GM12878 (cell line): Measurements from ENCODE around the gene PTPRJ. TPM values are rescaled to one million over a fixed set of nuclear protein-coding genes. Genes with fewer than 3 reads are reported as not detected.

Experiments
- ATAC-seq: fragments of 200-7000 bp; cut with Tn5 transposase; 3 replicates; pipeline ENCODE4 v1.9.1; 2020; ENCODE audit warnings: mild to moderate bottlenecking, moderate library complexity
- BruUV-seq: library from RNA; stranded (reverse); fragments of 400-500 nt; replicated peaks from 2 replicates; lab custom pipeline; 2021; lab: Mats Ljungman, UMichigan
- CTCF ChIA-PET: fragments of 300-600 bp; sonication (Branson Sonifier 250); formaldehyde crosslinking; extraction: SDS; loops from one replicate; lab custom pipeline; 2021; ENCODE audit warnings: inconsistent platforms; lab: Yijun Ruan, JAX
- POLR2A ChIA-PET: fragments of 350-600 bp; formaldehyde crosslinking; extraction: SDS; loops from one replicate; lab custom pipeline; 2021; ENCODE audit warnings: inconsistent platforms; lab: Charles Lee
- RAD21 ChIA-PET: fragments of 300-600 bp; sonication (Branson Sonifier 250); formaldehyde crosslinking; loops from one replicate; lab custom pipeline; 2023; ENCODE audit warnings: antibody characterized with exemption; ENCODE audit not compliant: unreplicated experiment; lab: Charles Lee
- SMC1A ChIA-PET: fragments of 300-600 bp; sonication (Branson Sonifier 250); formaldehyde crosslinking; loops from one replicate; lab custom pipeline; 2023; ENCODE audit not compliant: unreplicated experiment, uncharacterized antibody; lab: Charles Lee
- DNase-seq: peaks from one replicate; pipeline ENCODE4 v3.0.0-alpha.2; 2011; ENCODE audit warnings: low read depth, low spot score
- FAIRE-seq: peaks from 3 replicates; lab custom pipeline; 2011; peaks lifted over from hg19 to GRCh38; lab: Jason Lieb, UNC
- H2AFZ ChIP-seq: 2 replicates; pipeline ENCODE4 v1.6.0; 2011; ENCODE audit warnings: low read depth, low read length, control low read depth; ENCODE audit not compliant: control insufficient read depth
- H3K27ac ChIP-seq: 2 replicates; pipeline ENCODE4 v1.5.1; 2011; ENCODE audit warnings: control low read depth; ENCODE audit not compliant: control insufficient read depth, insufficient read depth
- H3K27me3 ChIP-seq, 2 experiments: replicated peaks in 1 of 2; 2 replicates each; pipeline versions ENCODE4 v1.6.0 to v1.6.1; 2011; ENCODE audit warnings: low read length in 1 of 2; ENCODE audit not compliant: control insufficient read depth in 2 of 2, insufficient read depth in 2 of 2
- H3K36me3 ChIP-seq, 2 experiments: 2 replicates each; pipeline ENCODE4 v1.5.1; 2011; ENCODE audit warnings: low read length in 1 of 2; ENCODE audit not compliant: control insufficient read depth in 2 of 2, insufficient read depth in 2 of 2
- H3K4me1 ChIP-seq: 2 replicates; pipeline ENCODE4 v1.6.1; 2011; ENCODE audit warnings: mild to moderate bottlenecking, low read length, moderate library complexity, mixed read lengths; ENCODE audit not compliant: control insufficient read depth, insufficient read depth
- H3K4me2 ChIP-seq: 2 replicates; pipeline ENCODE4 v1.6.0; 2011; ENCODE audit warnings: control low read depth; ENCODE audit not compliant: control insufficient read depth, insufficient read depth
- H3K4me3 ChIP-seq: fragments of 200-600 bp; sonication (generic); 2 replicates; pipeline ENCODE4 v1.5.1; 2016
- H3K79me2 ChIP-seq: 2 replicates; pipeline ENCODE4 v1.6.0; 2011; ENCODE audit warnings: low read length; ENCODE audit not compliant: control insufficient read depth, insufficient read depth
- H3K9ac ChIP-seq: 2 replicates; pipeline ENCODE4 v1.8.0; 2011; ENCODE audit warnings: low read length, control low read depth, mixed read lengths; ENCODE audit not compliant: control insufficient read depth, insufficient read depth
- H3K9me3 ChIP-seq: replicated peaks from 3 replicates; pipeline ENCODE4 v1.5.1; 2011; ENCODE audit warnings: mild to moderate bottlenecking, low read length; ENCODE audit not compliant: control insufficient read depth, insufficient read depth
- H4K20me1 ChIP-seq: 2 replicates; pipeline ENCODE4 v1.6.0; 2011; ENCODE audit not compliant: control insufficient read depth, insufficient read depth
- BMI1 ChIP-seq: fragments of 450-650 bp; IDR thresholded peaks from 2 replicates; pipeline ENCODE4 v1.6.1; 2016; ENCODE audit warnings: mild to moderate bottlenecking, moderate library complexity, borderline replicate concordance
- MTA2 ChIP-seq: fragments of 450-650 bp; IDR thresholded peaks from 2 replicates; pipeline ENCODE4 v1.6.1; 2016; ENCODE audit warnings: low read depth, mild to moderate bottlenecking, moderate library complexity
- NR2C1 ChIP-seq: fragments of 450-650 bp; IDR thresholded peaks from 2 replicates; pipeline ENCODE4 v1.6.1; 2017; ENCODE audit warnings: antibody characterized with exemption, mild to moderate bottlenecking, moderate library complexity
- PAX5 ChIP-seq: IDR thresholded peaks from 2 replicates; pipeline ENCODE4 v1.6.1; 2011; ENCODE audit warnings: low read depth, low read length, borderline replicate concordance
- POLR2A ChIP-seq: IDR thresholded peaks from 2 replicates; pipeline ENCODE4 v1.6.1; 2011; ENCODE audit warnings: low read depth, mild to moderate bottlenecking, low read length
- RAD21 ChIP-seq: IDR thresholded peaks from 2 replicates; pipeline ENCODE4 v1.6.1; 2011; ENCODE audit warnings: mild to moderate bottlenecking, low read depth, low read length, moderate library complexity; ENCODE audit not compliant: insufficient read depth
- SIX5 ChIP-seq: IDR thresholded peaks from 2 replicates; pipeline ENCODE4 v1.6.1; 2011; ENCODE audit warnings: mild to moderate bottlenecking, low read depth, low read length, moderate library complexity; ENCODE audit not compliant: severe bottlenecking
- TCF3 ChIP-seq: IDR thresholded peaks from 2 replicates; pipeline ENCODE4 v1.6.1; 2012; ENCODE audit warnings: low read depth, mild to moderate bottlenecking, low read length, borderline replicate concordance; ENCODE audit not compliant: insufficient read depth
- ZBED1 ChIP-seq: IDR thresholded peaks from 2 replicates; pipeline ENCODE4 v1.6.1; 2016; ENCODE audit warnings: borderline replicate concordance
- ZNF274 ChIP-seq: IDR thresholded peaks from one replicate; pipeline ENCODE4 v1.8.0; 2011; ENCODE audit not compliant: insufficient read length, insufficient read depth
- WGBS: methylation state at CpG from one replicate; pipeline ENCODE4 v1.1.6; 2016; ENCODE audit warnings: low lambda C conversion rate; ENCODE audit not compliant: insufficient replicate concordance, insufficient coverage; ENCODE audit errors: missing lambda C conversion rate; 5-methylcytosine and 5-hydroxymethylcytosine counted together
- in situ Hi-C: fragments of 300-500 bp; cut with MboI; formaldehyde crosslinking; loops from 9 replicates; pipeline ENCODE4 v1.14.3; 2018; ENCODE audit warnings: mixed read lengths
- intact Hi-C: fragments of 100-400 bp; cut with micrococcal nuclease; formaldehyde crosslinking; loops from one replicate; pipeline ENCODE4 v1.14.2; 2022; ENCODE audit not compliant: unreplicated experiment
- polyA plus RNA-seq, 11 experiments: library from polyadenylated mRNA; depleted of rRNA in 4 of 11; unstranded in 6 of 11; stranded (reverse) in 5 of 11; fragments of >200 nt; fragmentation: Nextera tagmentation in 4 of 11; fragmentation: Illumina TruSeq in 1 of 11; extraction: Ambion mirVana in 4 of 11; extraction: Trizol in 1 of 11; gene quantifications; 1 replicate in 1 of 11; 2 replicates in 10 of 11; pipeline versions ENCODE4 v1.2.1 to v1.2.3, GENCODE V29; 2011 to 2016; ENCODE audit warnings: inconsistent platforms in 2 of 11, missing spikeins in 2 of 11, low read depth in 1 of 11
- total RNA-seq, 4 experiments: library from RNA; depleted of rRNA in 3 of 4; stranded (reverse); fragments of >200 nt in 3 of 4; fragmentation: Illumina TruSeq in 1 of 4; extraction: Trizol in 1 of 4; gene quantifications; 2 replicates each; pipeline versions ENCODE4 v1.2.1 to v1.2.3, GENCODE V29; 2013 to 2021
- TF ChIP-seq, protein P1 (sequence below): IDR thresholded peaks from 2 replicates; pipeline ENCODE4 v1.6.1; 2011; ENCODE audit warnings: borderline replicate concordance, low read depth, mild to moderate bottlenecking, moderate library complexity, mixed read lengths, low read length; ENCODE audit not compliant: insufficient read depth; ENCODE audit errors: extremely low read length
- TF ChIP-seq, protein P2 (sequence below): IDR thresholded peaks from 2 replicates; pipeline ENCODE4 v1.6.1; 2012; ENCODE audit warnings: mild to moderate bottlenecking, low read depth, low read length

Gene PTPRJ
- total and polyA plus RNA-seq, 10 of the 15 experiments (the other 5 are each of a cell fraction or from before 2014, with no cell fraction given) = 0.22 to 22.4 (median 7.4) TPM

DNA sequence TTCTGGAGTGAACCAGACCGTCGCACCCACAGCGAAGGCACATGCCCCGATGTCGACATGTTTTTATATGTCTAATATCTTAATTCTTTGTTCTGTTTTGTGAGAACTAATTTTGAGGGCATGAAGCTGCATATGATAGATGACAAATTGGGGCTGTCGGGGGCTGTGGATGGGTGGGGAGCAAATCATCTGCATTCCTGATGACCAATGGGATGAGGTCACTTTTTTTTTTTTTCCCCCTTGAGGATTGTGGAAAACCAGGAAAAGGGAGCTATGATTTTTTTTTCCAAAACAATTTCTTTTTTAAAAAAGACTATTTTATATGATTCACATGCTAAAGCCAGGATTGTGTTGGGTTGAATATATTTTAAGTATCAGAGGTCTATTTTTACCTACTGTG lies 187.0 kb downstream of the PTPRJ start:
- ChIA-PET POLR2A (interaction anchor here (0.6 kb wide), 1 partner anchor 132 kb away, joined by 6 read pairs; no protein-coding TSS in a partner anchor), SMC1A (interaction anchor here (1.1 kb wide), 1 partner anchor 15 kb away, joined by 3 read pairs; no protein-coding TSS in a partner anchor), RAD21 (no interaction called here), CTCF (interaction anchor here (1.0 kb wide), 1 partner anchor 232 kb away, joined by 3 read pairs; no protein-coding TSS in a partner anchor)
- no peaks in the 10 kb centered on the region for H3K79me2 ChIP-seq
- H2AFZ ChIP-seq = no peak overlapping the region
- 77% methylated on average over 6 of the region's 6 CpGs for WGBS
- H3K27me3 ChIP-seq = no peaks in the 10 kb centered on the region
- no peak overlapping the region for H3K27ac ChIP-seq
- no peak overlapping the region for H3K4me2 ChIP-seq
- H4K20me1 ChIP-seq = no peaks in the 10 kb centered on the region; the same call in 1 of the 2 replicates
- no peak for FAIRE-seq
- intact Hi-C loops = no loop called here
- peaks cover 4% of the 10 kb centered on the region; the same call in 1 of the 2 replicates for H3K4me1 ChIP-seq
- DNase-seq = no peak
- H3K36me3 ChIP-seq = peaks cover 0 to 11% of the 10 kb centered on the region in 2 experiments; a peak in 2 of 4 replicates
- H3K9ac ChIP-seq = no peak overlapping the region
- H3K4me3 ChIP-seq = no peak overlapping the region
- in situ Hi-C loops = no loop called here
- TF ChIP-seq BMI1 (no peak), POLR2A (no peak), RAD21 (no peak), NR2C1 (no peak)
- TF ChIP-seq, protein P1, sequence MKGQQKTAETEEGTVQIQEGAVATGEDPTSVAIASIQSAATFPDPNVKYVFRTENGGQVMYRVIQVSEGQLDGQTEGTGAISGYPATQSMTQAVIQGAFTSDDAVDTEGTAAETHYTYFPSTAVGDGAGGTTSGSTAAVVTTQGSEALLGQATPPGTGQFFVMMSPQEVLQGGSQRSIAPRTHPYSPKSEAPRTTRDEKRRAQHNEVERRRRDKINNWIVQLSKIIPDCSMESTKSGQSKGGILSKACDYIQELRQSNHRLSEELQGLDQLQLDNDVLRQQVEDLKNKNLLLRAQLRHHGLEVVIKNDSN = no peak
- H3K9me3 ChIP-seq = no peaks in the 10 kb centered on the region
- no TSS peak for BruUV-seq
- no peak for ATAC-seq

DNA sequence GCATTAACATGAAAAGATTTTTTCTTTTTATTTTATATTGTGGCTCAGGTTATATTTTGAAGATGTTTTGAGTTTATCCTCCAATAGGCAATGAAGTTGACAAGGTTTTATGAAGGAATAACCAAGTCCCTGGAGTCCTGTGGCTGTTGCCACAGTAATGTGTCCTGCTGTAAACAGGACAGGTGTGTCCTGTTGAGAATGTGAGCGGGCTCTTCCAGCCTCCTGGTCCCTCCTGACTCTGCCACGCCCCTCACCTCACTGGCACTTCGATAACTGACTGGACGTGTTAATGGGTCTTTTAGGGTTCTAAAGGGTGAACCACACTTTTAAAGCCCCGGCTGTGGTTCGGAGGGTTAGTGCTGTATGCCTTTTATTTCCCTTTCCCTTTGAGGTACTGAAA lies 188.5 kb downstream of the PTPRJ start:
- ChIA-PET SMC1A (interaction anchor here (1.1 kb wide), 1 partner anchor 14 kb away, joined by 3 read pairs; no protein-coding TSS in a partner anchor), POLR2A (no interaction called here), CTCF (no interaction called here), RAD21 (no interaction called here)
- H3K4me1 ChIP-seq = peaks cover 4% of the 10 kb centered on the region; the same call in 1 of the 2 replicates
- intact Hi-C loops = no loop called here
- H3K4me2 ChIP-seq = no peak overlapping the region
- in situ Hi-C loops = no loop called here
- H4K20me1 ChIP-seq = no peaks in the 10 kb centered on the region; the same call in 1 of the 2 replicates
- H3K4me3 ChIP-seq = no peak overlapping the region
- no peak overlapping the region for H3K27ac ChIP-seq
- no peak for FAIRE-seq
- H3K27me3 ChIP-seq = no peaks in the 10 kb centered on the region
- H3K9me3 ChIP-seq = no peaks in the 10 kb centered on the region
- H3K36me3 ChIP-seq = peaks cover 0 to 5% of the 10 kb centered on the region in 2 experiments; a peak in 2 of 4 replicates
- H3K79me2 ChIP-seq = no peaks in the 10 kb centered on the region
- 40% methylated on average over 6 of the region's 6 CpGs for WGBS
- no peak overlapping the region for H2AFZ ChIP-seq
- no peak for DNase-seq
- no peak overlapping the region for H3K9ac ChIP-seq
- no peak for ATAC-seq
- BruUV-seq = no TSS peak
- no peak for TF ChIP-seq MTA2
- no peak for TF ChIP-seq ZBED1
- TF ChIP-seq, protein P2, sequence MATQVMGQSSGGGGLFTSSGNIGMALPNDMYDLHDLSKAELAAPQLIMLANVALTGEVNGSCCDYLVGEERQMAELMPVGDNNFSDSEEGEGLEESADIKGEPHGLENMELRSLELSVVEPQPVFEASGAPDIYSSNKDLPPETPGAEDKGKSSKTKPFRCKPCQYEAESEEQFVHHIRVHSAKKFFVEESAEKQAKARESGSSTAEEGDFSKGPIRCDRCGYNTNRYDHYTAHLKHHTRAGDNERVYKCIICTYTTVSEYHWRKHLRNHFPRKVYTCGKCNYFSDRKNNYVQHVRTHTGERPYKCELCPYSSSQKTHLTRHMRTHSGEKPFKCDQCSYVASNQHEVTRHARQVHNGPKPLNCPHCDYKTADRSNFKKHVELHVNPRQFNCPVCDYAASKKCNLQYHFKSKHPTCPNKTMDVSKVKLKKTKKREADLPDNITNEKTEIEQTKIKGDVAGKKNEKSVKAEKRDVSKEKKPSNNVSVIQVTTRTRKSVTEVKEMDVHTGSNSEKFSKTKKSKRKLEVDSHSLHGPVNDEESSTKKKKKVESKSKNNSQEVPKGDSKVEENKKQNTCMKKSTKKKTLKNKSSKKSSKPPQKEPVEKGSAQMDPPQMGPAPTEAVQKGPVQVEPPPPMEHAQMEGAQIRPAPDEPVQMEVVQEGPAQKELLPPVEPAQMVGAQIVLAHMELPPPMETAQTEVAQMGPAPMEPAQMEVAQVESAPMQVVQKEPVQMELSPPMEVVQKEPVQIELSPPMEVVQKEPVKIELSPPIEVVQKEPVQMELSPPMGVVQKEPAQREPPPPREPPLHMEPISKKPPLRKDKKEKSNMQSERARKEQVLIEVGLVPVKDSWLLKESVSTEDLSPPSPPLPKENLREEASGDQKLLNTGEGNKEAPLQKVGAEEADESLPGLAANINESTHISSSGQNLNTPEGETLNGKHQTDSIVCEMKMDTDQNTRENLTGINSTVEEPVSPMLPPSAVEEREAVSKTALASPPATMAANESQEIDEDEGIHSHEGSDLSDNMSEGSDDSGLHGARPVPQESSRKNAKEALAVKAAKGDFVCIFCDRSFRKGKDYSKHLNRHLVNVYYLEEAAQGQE = no peak
- no peak for TF ChIP-seq NR2C1
- TF ChIP-seq PAX5 = no peak
- no peak for TF ChIP-seq SIX5
- TF ChIP-seq ZNF274 = no peak
- TF ChIP-seq TCF3 = no peak
